DMS79 treated with DMSO at 0.1 percent for 48 hours (cell line): Measurements from ENCODE around the gene VGF.
"Not testable (repeated sequence)": the region's sequence is repeated elsewhere in the genome, so short reads cannot be mapped to it uniquely, and the experiment has no call there.

Experiments used
- DNase-seq: peaks from one replicate; lab custom pipeline; 2025; lab: John Stamatoyannopoulos, UW

VGF gene

GRCh38 chr7:101134399-101134980 lies 30.9 kb downstream of the VGF start:
- peak; percentile 35 for DNase-seq

- no peak for DNase-seq
These were observed 31.6 kb downstream of the VGF start for GRCh38 chr7:101133621-101134398.

- DNase-seq, result not testable (repeated sequence)
These were observed 32.5 kb downstream of the VGF start for GRCh38 chr7:101132626-101133600.

GRCh38 chr7:101129603-101130117 lies 35.7 kb downstream of the VGF start:
- no peak for DNase-seq

GRCh38 chr7:101128040-101128834 lies 37.1 kb downstream of the VGF start:
- no peak for DNase-seq

GRCh38 chr7:101127460-101128039 lies 37.8 kb downstream of the VGF start:
- DNase-seq, result no peak

- peak; percentile 68 for DNase-seq
These were observed 38.5 kb downstream of the VGF start, which contains the start of gene SERPINE1 for GRCh38 chr7:101126651-101127459. Gene SERPINE1, plus strand, starts transcription at chr7:101127104. Its CDS starts 1,290 bp downstream, at chr7:101128394.

GRCh38 chr7:101125989-101126650 lies 39.2 kb downstream of the VGF start:
- peak; percentile 31 for DNase-seq

- DNase-seq, result no peak
These were observed 40.9 kb downstream of the VGF start for GRCh38 chr7:101124376-101125056.

GRCh38 chr7:101123703-101124068 lies 41.7 kb downstream of the VGF start:
- no peak for DNase-seq

- DNase-seq, result no peak
These were observed 42.3 kb downstream of the VGF start for GRCh38 chr7:101122933-101123702.

GRCh38 chr7:101121991-101122932 lies 43.1 kb downstream of the VGF start:
- no peak for DNase-seq

- not testable (repeated sequence) for DNase-seq
These were observed 43.8 kb downstream of the VGF start for GRCh38 chr7:101121631-101121990.

- no peak for DNase-seq
These were observed 45.1 kb downstream of the VGF start for GRCh38 chr7:101120315-101120714.

- DNase-seq, result no peak
These were observed 45.5 kb downstream of the VGF start for GRCh38 chr7:101119876-101120275.

- no peak for DNase-seq
These were observed 46.5 kb downstream of the VGF start for GRCh38 chr7:101118856-101119255.

GRCh38 chr7:101116898-101117297 lies 48.5 kb downstream of the VGF start:
- DNase-seq, result no peak
